ENCODE data around the gene POLR3G.

The POLR3G gene

DNA sequence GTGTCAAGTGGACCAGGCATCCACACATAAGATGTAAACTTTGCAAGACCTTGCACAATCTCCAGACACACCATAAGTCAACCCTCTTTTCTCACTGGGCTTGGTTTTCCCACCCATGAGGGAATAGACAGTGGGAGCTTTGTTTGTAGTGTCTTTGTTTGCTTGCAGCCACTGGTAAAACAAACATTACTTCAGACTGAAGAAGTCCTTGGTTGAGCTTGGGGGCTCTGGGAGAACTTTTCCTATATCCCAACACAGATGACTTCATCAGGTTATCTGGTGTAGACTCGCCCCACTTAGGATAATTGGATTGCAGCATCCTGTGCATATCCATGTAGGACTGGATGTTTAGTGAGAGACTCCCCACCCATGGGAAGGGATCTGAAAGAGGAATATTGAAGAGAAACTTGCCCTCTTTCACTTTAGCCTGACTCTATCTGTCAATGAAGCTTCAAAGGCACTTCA, 72.4 kb downstream of the POLR3G start:
- peaks cover 0 to 6% (median 0%) of the 10 kb centered on the region in 4 donors for H3K4me1 ChIP-seq
- no peak for DNase-seq
- intact Hi-C loops (cut with DNase I; ENCODE audit: low total_unique reads): no loop called here
- H3K27ac ChIP-seq: no peak overlapping the region
- H3K9me3 ChIP-seq: no peaks in the 10 kb centered on the region
- H3K4me3 ChIP-seq: no peak overlapping the region
- TF ChIP-seq, protein P1, sequence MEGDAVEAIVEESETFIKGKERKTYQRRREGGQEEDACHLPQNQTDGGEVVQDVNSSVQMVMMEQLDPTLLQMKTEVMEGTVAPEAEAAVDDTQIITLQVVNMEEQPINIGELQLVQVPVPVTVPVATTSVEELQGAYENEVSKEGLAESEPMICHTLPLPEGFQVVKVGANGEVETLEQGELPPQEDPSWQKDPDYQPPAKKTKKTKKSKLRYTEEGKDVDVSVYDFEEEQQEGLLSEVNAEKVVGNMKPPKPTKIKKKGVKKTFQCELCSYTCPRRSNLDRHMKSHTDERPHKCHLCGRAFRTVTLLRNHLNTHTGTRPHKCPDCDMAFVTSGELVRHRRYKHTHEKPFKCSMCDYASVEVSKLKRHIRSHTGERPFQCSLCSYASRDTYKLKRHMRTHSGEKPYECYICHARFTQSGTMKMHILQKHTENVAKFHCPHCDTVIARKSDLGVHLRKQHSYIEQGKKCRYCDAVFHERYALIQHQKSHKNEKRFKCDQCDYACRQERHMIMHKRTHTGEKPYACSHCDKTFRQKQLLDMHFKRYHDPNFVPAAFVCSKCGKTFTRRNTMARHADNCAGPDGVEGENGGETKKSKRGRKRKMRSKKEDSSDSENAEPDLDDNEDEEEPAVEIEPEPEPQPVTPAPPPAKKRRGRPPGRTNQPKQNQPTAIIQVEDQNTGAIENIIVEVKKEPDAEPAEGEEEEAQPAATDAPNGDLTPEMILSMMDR (IDR thresholded peaks at IDR 0.05): no peak
- no peaks in the 10 kb centered on the region for H3K36me3 ChIP-seq
- H3K27me3 ChIP-seq: peaks cover 0 to 10% of the 10 kb centered on the region in 2 donors

DNA sequence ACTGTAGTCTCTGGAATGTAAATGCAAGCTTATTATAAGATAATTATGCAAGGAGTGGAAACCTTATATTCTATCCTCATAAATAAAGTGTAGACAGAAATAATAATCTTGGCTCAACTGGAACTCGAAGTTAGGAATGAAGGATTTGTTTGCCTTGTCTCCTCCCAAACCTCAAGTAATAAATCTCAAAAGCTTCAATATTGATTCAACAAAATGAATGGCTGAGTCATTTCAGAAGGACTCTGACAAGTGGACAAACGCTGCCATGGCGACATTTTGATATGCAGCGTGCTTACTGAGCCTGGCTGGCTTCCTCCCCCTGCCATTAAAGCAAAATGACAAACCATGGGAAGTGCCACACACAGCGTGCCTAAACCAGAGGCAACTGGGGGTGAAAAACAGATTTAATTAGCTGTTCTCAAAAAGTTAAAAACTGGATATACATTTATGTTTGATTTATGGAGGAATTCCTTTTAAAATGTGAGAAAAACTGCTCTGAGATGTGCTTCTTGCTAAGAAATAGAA, 73.5 kb downstream of the POLR3G start:
- TF ChIP-seq, protein P1 (IDR thresholded peaks at IDR 0.05): no peak

DNA sequence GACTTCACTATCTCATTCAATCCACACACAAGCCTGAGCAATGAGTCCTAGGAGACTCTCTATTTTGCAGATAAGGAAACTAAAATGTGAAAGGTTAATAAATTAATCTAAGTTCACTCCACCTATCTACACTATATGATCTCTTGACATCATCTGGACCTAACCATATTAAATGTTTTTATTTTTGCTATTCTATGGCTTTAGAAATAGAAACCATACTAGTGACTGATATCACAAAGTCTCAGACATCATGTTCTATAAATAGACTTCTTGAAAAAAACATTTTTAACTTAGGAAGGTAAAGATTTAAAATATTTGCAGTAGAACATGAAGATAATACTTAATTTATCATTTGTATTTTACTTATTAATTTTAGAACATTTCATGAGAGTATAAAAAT, 74.6 kb downstream of the POLR3G start:
- Histone ChIP-seq H3K9me3 (no peaks in the 10 kb centered on the region), H3K27ac (no peak overlapping the region), H3K36me3 (no peaks in the 10 kb centered on the region), H3K4me3 (no peak overlapping the region), H3K27me3 (peaks cover 0 to 13% of the 10 kb centered on the region in 2 donors), H3K4me1 (peaks cover 0 to 6% (median 0%) of the 10 kb centered on the region in 4 donors)
- intact Hi-C loops (cut with DNase I; ENCODE audit: low total_unique reads): no loop called here
- no peak for DNase-seq
- TF ChIP-seq, protein P1 (IDR thresholded peaks at IDR 0.05): no peak

More for the DNA sequence above, 73.5 kb downstream of the POLR3G start:
- intact Hi-C loops (cut with DNase I; ENCODE audit: low total_unique reads): no loop called here
- H3K4me3 ChIP-seq: no peak overlapping the region
- H3K27me3 ChIP-seq: peaks cover 0 to 13% of the 10 kb centered on the region in 2 donors
- no peaks in the 10 kb centered on the region for H3K36me3 ChIP-seq
- H3K9me3 ChIP-seq: no peaks in the 10 kb centered on the region
- DNase-seq: no peak
- peaks cover 0 to 6% (median 0%) of the 10 kb centered on the region in 4 donors for H3K4me1 ChIP-seq
- H3K27ac ChIP-seq: no peak overlapping the region

GRCh38 chr5:90549729-90550275, 75.1 kb downstream of the POLR3G start:
- no peak for DNase-seq
- intact Hi-C loops (cut with DNase I; ENCODE audit: low total_unique reads): no loop called here
- Histone ChIP-seq H3K4me3 (no peak overlapping the region), H3K36me3 (no peaks in the 10 kb centered on the region), H3K4me1 (peaks cover 0 to 6% (median 0%) of the 10 kb centered on the region in 4 donors), H3K27me3 (peaks cover 0 to 13% of the 10 kb centered on the region in 2 donors), H3K27ac (no peak overlapping the region), H3K9me3 (no peaks in the 10 kb centered on the region)
- TF ChIP-seq, protein P1 (IDR thresholded peaks at IDR 0.05): no peak

- H3K27ac ChIP-seq: no peak overlapping the region
- no peaks in the 10 kb centered on the region for H3K9me3 ChIP-seq
- TF ChIP-seq, protein P1 (IDR thresholded peaks at IDR 0.05): no peak
- intact Hi-C loops (cut with DNase I; ENCODE audit: low total_unique reads): no loop called here
- DNase-seq: no peak
- no peaks in the 10 kb centered on the region for H3K36me3 ChIP-seq
- H3K4me3 ChIP-seq: no peak overlapping the region
- peaks cover 0 to 11% of the 10 kb centered on the region in 2 donors for H3K27me3 ChIP-seq
- H3K4me1 ChIP-seq: peaks cover 0 to 6% (median 0%) of the 10 kb centered on the region in 4 donors
Observed at GRCh38 chr5:90550963-90551362, 76.3 kb downstream of the POLR3G start.
